HCT116 (cell line): ENCODE results near the gene TADA3. TPM values are rescaled to one million over a fixed set of nuclear protein-coding genes. Genes with fewer than 3 reads are reported as not detected.

Experiments
- ATAC-seq: fragments of 200-7000 bp; cut with Tn5 transposase; 2 replicates; pipeline ENCODE4 v1.9.1; 2020; ENCODE audit warnings: mild to moderate bottlenecking, moderate library complexity
- Bru-seq: library from RNA; stranded (reverse); fragments of 400-500 nt; gene quantifications from one replicate; lab custom pipeline; 2021; lab: Mats Ljungman, UMichigan
- BruChase-seq, 2 experiments: library from RNA; stranded (reverse); fragments of 400-500 nt; gene quantifications; one replicate each; lab custom pipeline; 2021; lab: Mats Ljungman, UMichigan
- BruUV-seq: library from RNA; stranded (reverse); fragments of 400-500 nt; replicated peaks from 2 replicates; lab custom pipeline; 2021; lab: Mats Ljungman, UMichigan
- CTCF ChIA-PET: fragments of 300-600 bp; sonication (Branson Sonifier 250); formaldehyde crosslinking; loops from one replicate; lab custom pipeline; 2021; ENCODE audit warnings: antibody characterized with exemption; lab: Charles Lee
- POLR2A ChIA-PET: fragments of 300-600, 350-600 bp; sonication (Branson Sonifier 250); formaldehyde crosslinking; loops from one replicate; lab custom pipeline; 2021; ENCODE audit warnings: antibody characterized with exemption; lab: Charles Lee
- RAD21 ChIA-PET, 2 experiments: fragments of 300-600 bp; sonication (Branson Sonifier 250); formaldehyde crosslinking; loops; one replicate each; lab custom pipeline; 2023; ENCODE audit warnings: low total read pairs in 2 of 2; ENCODE audit not compliant: uncharacterized antibody in 2 of 2, unreplicated experiment in 2 of 2, low non-redundant PET in 1 of 2; lab: Charles Lee
- DNase-seq: peaks from one replicate; pipeline ENCODE4 v3.0.0-alpha.2; 2010; ENCODE audit warnings: low read depth, low spot score
- H2AFZ ChIP-seq: fragments of 200-600 bp; shearing (Covaris generic), sonication (generic); 2 replicates; pipeline ENCODE4 v1.6.1; 2017; ENCODE audit warnings: low read depth, mixed run types, mixed read lengths, antibody characterized with exemption, low read length; ENCODE audit not compliant: poor library complexity, severe bottlenecking
- H3K27ac ChIP-seq: 2 replicates; pipeline ENCODE4 v1.5.1; 2012; ENCODE audit warnings: low read depth, low read length
- H3K27me3 ChIP-seq: fragments of 200-600 bp; sonication (generic); 2 replicates; pipeline ENCODE4 v1.6.1; 2016; ENCODE audit warnings: mixed run types, low read length, mixed read lengths; ENCODE audit not compliant: insufficient read depth
- H3K36me3 ChIP-seq, 2 experiments: fragments of 200-500 bp in 1 of 2; fragments of 200-600 bp in 1 of 2; sonication (Bioruptor generic) in 1 of 2; sonication (generic) in 1 of 2; 2 replicates each; pipeline versions ENCODE4 v1.5.1 to v1.6.1; 2014 to 2016; ENCODE audit warnings: low read length in 2 of 2, inconsistent platforms in 1 of 2, mixed read lengths in 1 of 2, mixed run types in 1 of 2; ENCODE audit not compliant: insufficient read depth in 2 of 2, control insufficient read depth in 1 of 2
- H3K4me1 ChIP-seq, 2 experiments: fragments of 200-600 bp in 1 of 2; sonication (generic) in 1 of 2; 2 replicates each; pipeline versions ENCODE4 v1.5.1 to v1.6.1; 2012 to 2017; ENCODE audit warnings: low read length in 2 of 2, inconsistent platforms in 1 of 2, mild to moderate bottlenecking in 1 of 2, mixed read lengths in 1 of 2, mixed run types in 1 of 2, moderate library complexity in 1 of 2; ENCODE audit not compliant: insufficient read depth in 2 of 2, control insufficient read depth in 1 of 2
- H3K4me2 ChIP-seq: fragments of 200-600 bp; sonication (generic); 2 replicates; pipeline ENCODE4 v1.6.1; 2017; ENCODE audit warnings: mixed run types, low read length, mixed read lengths
- H3K4me3 ChIP-seq, 2 experiments: fragments of 200-600 bp in 1 of 2; sonication (generic) in 1 of 2; replicated peaks in 1 of 2; 2 replicates each; pipeline ENCODE4 v1.5.1; 2011 to 2016; ENCODE audit warnings: low read length in 2 of 2, control low read depth in 1 of 2, low read depth in 1 of 2, mild to moderate bottlenecking in 1 of 2, mixed read lengths in 1 of 2, mixed run types in 1 of 2
- H3K79me2 ChIP-seq: fragments of 200-600 bp; sonication (generic); 2 replicates; pipeline ENCODE4 v1.6.1; 2017; ENCODE audit warnings: mild to moderate bottlenecking, mixed run types, low read length, moderate library complexity, mixed read lengths; ENCODE audit not compliant: insufficient read depth
- H3K9ac ChIP-seq: fragments of 200-600 bp; sonication (generic); 2 replicates; pipeline ENCODE4 v1.6.1; 2016; ENCODE audit warnings: low read length, mixed read lengths
- H3K9me2 ChIP-seq: fragments of 200-600 bp; sonication (generic), shearing (Covaris generic); 2 replicates; pipeline ENCODE4 v1.6.1; 2017; ENCODE audit warnings: mixed run types, mild to moderate bottlenecking, moderate library complexity; ENCODE audit not compliant: insufficient read depth
- H3K9me3 ChIP-seq, 2 experiments: fragments of 200-500 bp in 1 of 2; fragments of 200-600 bp in 1 of 2; sonication (Bioruptor generic) in 1 of 2; sonication (generic) in 1 of 2; 2 replicates each; pipeline ENCODE4 v1.6.1; 2014 to 2017; ENCODE audit warnings: low read length in 2 of 2, mixed read lengths in 2 of 2, inconsistent platforms in 1 of 2, low read depth in 1 of 2, mild to moderate bottlenecking in 1 of 2, mixed run types in 1 of 2, moderate library complexity in 1 of 2; ENCODE audit not compliant: control insufficient read depth in 1 of 2, insufficient read depth in 1 of 2
- H4K20me1 ChIP-seq: fragments of 200-600 bp; sonication (generic), shearing (Covaris generic); 2 replicates; pipeline ENCODE4 v1.6.1; 2017; ENCODE audit warnings: mixed run types, mild to moderate bottlenecking, moderate library complexity; ENCODE audit not compliant: insufficient read depth
- CEBPB ChIP-seq: IDR thresholded peaks from 2 replicates; pipeline ENCODE4 v1.6.1; 2012; ENCODE audit warnings: low read depth
- EGR1 ChIP-seq: IDR thresholded peaks from 2 replicates; pipeline ENCODE4 v1.6.1; 2012; ENCODE audit warnings: low read depth
- ELF1 ChIP-seq: IDR thresholded peaks from 2 replicates; pipeline ENCODE4 v1.6.1; 2012; ENCODE audit warnings: low read depth, borderline replicate concordance
- EZH2 ChIP-seq: fragments of 200-600 bp; sonication (generic); IDR thresholded peaks from 2 replicates; pipeline ENCODE4 v1.6.1; 2017; ENCODE audit warnings: antibody characterized with exemption, mixed run types
- EZH2phosphoT487 ChIP-seq: fragments of 200-600 bp; IDR thresholded peaks from 2 replicates; pipeline ENCODE4 v1.6.1; 2018; ENCODE audit warnings: antibody characterized with exemption, borderline replicate concordance
- FOSL1 ChIP-seq: IDR thresholded peaks from 2 replicates; pipeline ENCODE4 v1.6.1; 2012; ENCODE audit warnings: low read depth
- JUND ChIP-seq: IDR thresholded peaks from 2 replicates; pipeline ENCODE4 v1.6.1; 2012
- POLR2A ChIP-seq: IDR thresholded peaks from 2 replicates; pipeline ENCODE4 v1.7.0; 2011; ENCODE audit warnings: borderline replicate concordance; ENCODE audit not compliant: insufficient read depth, insufficient read length; ENCODE audit errors: extremely low read depth
- POLR2AphosphoS5 ChIP-seq: IDR thresholded peaks from 2 replicates; pipeline ENCODE4 v1.6.1; 2011; ENCODE audit warnings: mild to moderate bottlenecking, low read depth, low read length, moderate library complexity
- RAD21 ChIP-seq: IDR thresholded peaks from 2 replicates; pipeline ENCODE4 v1.6.1; 2012; ENCODE audit warnings: low read depth, mild to moderate bottlenecking
- SIN3A ChIP-seq: IDR thresholded peaks from 2 replicates; pipeline ENCODE4 v1.6.1; 2012; ENCODE audit warnings: low read depth
- SP1 ChIP-seq: IDR thresholded peaks from 2 replicates; pipeline ENCODE4 v1.6.1; 2012; ENCODE audit warnings: low read depth
- SRF ChIP-seq: IDR thresholded peaks from 2 replicates; pipeline ENCODE4 v1.6.1; 2012; ENCODE audit warnings: low read depth
- TCF7L2 ChIP-seq: IDR thresholded peaks from 2 replicates; pipeline ENCODE4 v1.7.0; 2011; ENCODE audit warnings: borderline replicate concordance, inconsistent platforms; ENCODE audit not compliant: insufficient read depth, insufficient read length; ENCODE audit errors: extremely low read depth
- YY1 ChIP-seq: IDR thresholded peaks from 2 replicates; pipeline ENCODE4 v1.6.1; 2011; ENCODE audit warnings: low read length, low read depth, moderate library complexity, mild to moderate bottlenecking; ENCODE audit not compliant: insufficient replicate concordance; ENCODE audit errors: extremely low read depth
- ZNF274 ChIP-seq: fragments of 200-500 bp; sonication (Bioruptor generic); IDR thresholded peaks from 2 replicates; pipeline ENCODE4 v1.6.1; 2014; ENCODE audit warnings: mild to moderate bottlenecking, low read depth, low read length, inconsistent platforms
- intact Hi-C: fragments of 100-400 bp; cut with micrococcal nuclease; formaldehyde crosslinking; loops from 2 replicates; pipeline ENCODE4 v1.10.0; 2022
- long read RNA-seq: library from polyadenylated mRNA; unstranded; transcript quantifications from one replicate; pipeline ENCODE4 v2.0.0, GENCODE V29; 2021; ENCODE audit not compliant: unreplicated experiment
- polyA plus RNA-seq: library from polyadenylated mRNA; unstranded; fragments of >200 nt; gene quantifications from 2 replicates; pipeline ENCODE4 v1.2.1, GENCODE V29; 2012; ENCODE audit warnings: missing spikeins
- total RNA-seq: library from RNA; stranded (reverse); gene quantifications from one replicate; pipeline ENCODE4 v1.2.1, GENCODE V29; 2021; ENCODE audit not compliant: unreplicated experiment
- TF ChIP-seq, protein P1 (sequence below): IDR thresholded peaks from 2 replicates; pipeline ENCODE4 v1.6.1; 2011; ENCODE audit warnings: mild to moderate bottlenecking, low read length, moderate library complexity; ENCODE audit not compliant: insufficient replicate concordance; ENCODE audit errors: extremely low read depth
- TF ChIP-seq, protein P2 (sequence below): IDR thresholded peaks from 2 replicates; pipeline ENCODE4 v1.6.1; 2012
- TF ChIP-seq, protein P3 (sequence below), 3 experiments: fragments of 200-600 bp in 1 of 3; sonication (generic) in 1 of 3; IDR thresholded peaks in 2 of 3; conservative IDR thresholded peaks in 1 of 3; 2 replicates each; pipeline ENCODE4 v1.5.1; 2012 to 2017; ENCODE audit warnings: low read depth in 2 of 3, low read length in 2 of 3, antibody characterized with exemption in 1 of 3, borderline replicate concordance in 1 of 3, control low read depth in 1 of 3, mild to moderate bottlenecking in 1 of 3, mixed read lengths in 1 of 3, mixed run types in 1 of 3, moderate library complexity in 1 of 3; ENCODE audit not compliant: insufficient read depth in 1 of 3

TADA3 gene, protein sequence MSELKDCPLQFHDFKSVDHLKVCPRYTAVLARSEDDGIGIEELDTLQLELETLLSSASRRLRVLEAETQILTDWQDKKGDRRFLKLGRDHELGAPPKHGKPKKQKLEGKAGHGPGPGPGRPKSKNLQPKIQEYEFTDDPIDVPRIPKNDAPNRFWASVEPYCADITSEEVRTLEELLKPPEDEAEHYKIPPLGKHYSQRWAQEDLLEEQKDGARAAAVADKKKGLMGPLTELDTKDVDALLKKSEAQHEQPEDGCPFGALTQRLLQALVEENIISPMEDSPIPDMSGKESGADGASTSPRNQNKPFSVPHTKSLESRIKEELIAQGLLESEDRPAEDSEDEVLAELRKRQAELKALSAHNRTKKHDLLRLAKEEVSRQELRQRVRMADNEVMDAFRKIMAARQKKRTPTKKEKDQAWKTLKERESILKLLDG
- total RNA-seq (72.0 TPM), Bru-seq, nascent RNA (percentile 77 among the genes with signal in this experiment), BruChase-seq, experiment 1, labeled RNA remaining after a 6-hour chase (percentile 88 among the genes with signal in this experiment), BruChase-seq, experiment 2, labeled RNA remaining after a 2-hour chase (percentile 74 among the genes with signal in this experiment)
- polyA plus RNA-seq: 57.9 and 70.3 TPM in 2 replicates
- long read RNA-seq, transcript TADA3-201 (9 exons, 2,355 nt): major isoform, 96 of 128 reads
- long read RNA-seq, partial matches to known transcripts: 20 of 128 reads
- long read RNA-seq, other reads (novel, unspliced or antisense): 9 of 128 reads

DNA sequence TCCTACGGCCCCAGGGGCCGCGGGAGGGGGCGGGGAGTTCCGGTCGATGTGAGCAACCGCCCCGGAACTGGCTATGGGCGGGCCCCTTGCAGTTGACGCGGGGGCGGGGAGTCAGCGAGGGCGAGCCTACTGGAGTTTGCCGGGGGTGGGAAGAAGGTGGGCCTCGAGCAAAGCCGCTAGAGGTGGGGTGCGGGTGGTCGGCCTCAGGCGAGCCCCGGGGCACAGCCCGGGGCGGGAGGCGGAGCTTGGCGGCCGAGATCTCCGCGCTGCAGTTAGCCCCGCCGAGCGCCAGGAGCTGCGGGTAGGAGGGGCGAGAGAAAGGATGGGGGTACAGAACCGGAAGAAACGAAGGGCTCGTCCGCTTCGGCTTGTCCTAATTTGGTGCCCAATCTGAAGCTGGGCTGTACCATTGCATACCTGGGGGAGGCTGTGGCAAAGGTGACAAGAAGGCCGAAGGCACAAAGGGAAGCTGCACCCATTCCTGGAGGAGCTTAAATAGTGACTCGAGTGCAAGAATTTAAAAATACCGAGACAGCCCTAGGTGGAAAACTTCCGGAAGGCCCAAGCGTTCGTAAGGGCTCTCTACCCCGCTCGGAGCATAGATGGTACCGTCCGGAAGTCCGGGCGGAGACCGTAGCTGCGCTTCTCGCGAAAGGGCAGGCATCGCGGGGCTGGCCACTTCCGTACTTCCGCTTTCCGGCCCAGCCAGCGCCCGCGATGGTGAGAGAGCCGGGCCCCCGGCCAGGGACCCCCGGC lies at the start of gene TADA3, which contains the start of gene ARPC4:
Gene TADA3, minus strand, starts transcription at position 69 of the 756 bp plus-strand sequence. CDS start 1,007 bp downstream, outside the sequence.
Gene ARPC4, plus strand, starts transcription at position 678 of the 756 bp plus-strand sequence. Its CDS starts 40 bp downstream, at position 718.
- CTCF ChIA-PET: interaction anchor here (0.5 to 1.3 kb wide), 7 partner anchors 10 to 530 kb away, joined by 3 to 5 read pairs (median 4); no protein-coding TSS in a partner anchor
- POLR2A ChIA-PET: interaction anchor here (0.6 to 1.2 kb wide), 5 partner anchors 16 to 1292 kb away, joined by 3 to 5 read pairs (median 4); partner anchors contain the start of gene CRELD1
- RAD21 ChIA-PET: no interaction called here
- Histone ChIP-seq H3K4me3 (peak within 1 kb of the TSS; percentile 81 to 87), H3K4me2 (peak within 1 kb of the TSS; percentile 93), H3K4me1 (peaks cover 0 to 18% of the 10 kb centered on the region in 2 experiments; a peak in 3 of 4 replicates), H3K9ac (peak within 1 kb of the TSS; percentile 97), H3K27ac (peak within 1 kb of the TSS; percentile 82), H3K9me2 (no peaks in the 10 kb centered on the region), H4K20me1 (no peaks in the 10 kb centered on the region), H3K27me3 (no peaks in the 10 kb centered on the region), H2AFZ (no peak within 1 kb of the TSS), H3K36me3 (peaks cover 13 to 23% of the 10 kb centered on the region in 2 experiments; a peak in 3 of 4 replicates), H3K9me3 (no peaks in the 10 kb centered on the region), H3K79me2 (peaks cover 54% of the 10 kb centered on the region)
- ATAC-seq: peak; percentile 88
- no TSS peak for BruUV-seq
- DNase-seq: peak; percentile 94
- intact Hi-C loops: loop anchor here (2.0 kb wide), 1 partner anchor 62 kb away; the partner anchor contains the start of gene BRPF1
- TF ChIP-seq RAD21 (no peak), SIN3A (peak; percentile 15; the same call in 1 of the 2 replicates), EGR1 (peak; percentile 96), ELF1 (peak; percentile 93), POLR2AphosphoS5 (peak; percentile 89), EZH2 (no peak), JUND (peak; percentile 73), YY1 (peak; percentile 36), TCF7L2 (peak; percentile 44), ZNF274 (no peak), SP1 (peak; percentile 70), CEBPB (no peak), SRF (peak; percentile 99), EZH2phosphoT487 (no peak), POLR2A (no peak), FOSL1 (no peak)
- TF ChIP-seq, protein P1, sequence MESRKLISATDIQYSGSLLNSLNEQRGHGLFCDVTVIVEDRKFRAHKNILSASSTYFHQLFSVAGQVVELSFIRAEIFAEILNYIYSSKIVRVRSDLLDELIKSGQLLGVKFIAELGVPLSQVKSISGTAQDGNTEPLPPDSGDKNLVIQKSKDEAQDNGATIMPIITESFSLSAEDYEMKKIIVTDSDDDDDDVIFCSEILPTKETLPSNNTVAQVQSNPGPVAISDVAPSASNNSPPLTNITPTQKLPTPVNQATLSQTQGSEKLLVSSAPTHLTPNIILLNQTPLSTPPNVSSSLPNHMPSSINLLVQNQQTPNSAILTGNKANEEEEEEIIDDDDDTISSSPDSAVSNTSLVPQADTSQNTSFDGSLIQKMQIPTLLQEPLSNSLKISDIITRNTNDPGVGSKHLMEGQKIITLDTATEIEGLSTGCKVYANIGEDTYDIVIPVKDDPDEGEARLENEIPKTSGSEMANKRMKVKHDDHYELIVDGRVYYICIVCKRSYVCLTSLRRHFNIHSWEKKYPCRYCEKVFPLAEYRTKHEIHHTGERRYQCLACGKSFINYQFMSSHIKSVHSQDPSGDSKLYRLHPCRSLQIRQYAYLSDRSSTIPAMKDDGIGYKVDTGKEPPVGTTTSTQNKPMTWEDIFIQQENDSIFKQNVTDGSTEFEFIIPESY: peak; percentile 95
- TF ChIP-seq, protein P2, sequence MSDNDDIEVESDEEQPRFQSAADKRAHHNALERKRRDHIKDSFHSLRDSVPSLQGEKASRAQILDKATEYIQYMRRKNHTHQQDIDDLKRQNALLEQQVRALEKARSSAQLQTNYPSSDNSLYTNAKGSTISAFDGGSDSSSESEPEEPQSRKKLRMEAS: no peak; the same call in 1 of the 2 replicates
- TF ChIP-seq, protein P3, sequence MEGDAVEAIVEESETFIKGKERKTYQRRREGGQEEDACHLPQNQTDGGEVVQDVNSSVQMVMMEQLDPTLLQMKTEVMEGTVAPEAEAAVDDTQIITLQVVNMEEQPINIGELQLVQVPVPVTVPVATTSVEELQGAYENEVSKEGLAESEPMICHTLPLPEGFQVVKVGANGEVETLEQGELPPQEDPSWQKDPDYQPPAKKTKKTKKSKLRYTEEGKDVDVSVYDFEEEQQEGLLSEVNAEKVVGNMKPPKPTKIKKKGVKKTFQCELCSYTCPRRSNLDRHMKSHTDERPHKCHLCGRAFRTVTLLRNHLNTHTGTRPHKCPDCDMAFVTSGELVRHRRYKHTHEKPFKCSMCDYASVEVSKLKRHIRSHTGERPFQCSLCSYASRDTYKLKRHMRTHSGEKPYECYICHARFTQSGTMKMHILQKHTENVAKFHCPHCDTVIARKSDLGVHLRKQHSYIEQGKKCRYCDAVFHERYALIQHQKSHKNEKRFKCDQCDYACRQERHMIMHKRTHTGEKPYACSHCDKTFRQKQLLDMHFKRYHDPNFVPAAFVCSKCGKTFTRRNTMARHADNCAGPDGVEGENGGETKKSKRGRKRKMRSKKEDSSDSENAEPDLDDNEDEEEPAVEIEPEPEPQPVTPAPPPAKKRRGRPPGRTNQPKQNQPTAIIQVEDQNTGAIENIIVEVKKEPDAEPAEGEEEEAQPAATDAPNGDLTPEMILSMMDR (IDR thresholded peaks at IDR 0.05 in 2 of 3, conservative IDR thresholded peaks at IDR 0.05 in 1 of 3; ENCODE audit: borderline replicate concordance in 1 of 3, insufficient read depth in 1 of 3, low read depth in 2 of 3, low read length in 2 of 3): 0 out of 6 replicates have a peak, but pooled peaks of 1 of the 3 experiments have one; percentile 1
